Measurements from ENCODE around the gene TSPAN9. TPM values are rescaled to one million over a fixed set of nuclear protein-coding genes. Genes with fewer than 3 reads are reported as not detected.

Gene TSPAN9
- total and polyA plus RNA-seq, 9 of the 15 experiments (the other 6 are each of a cell fraction or from before 2014, with no cell fraction given), result 0.23 to 2.1 (median 0.60) TPM; not detected in 2

DNA sequence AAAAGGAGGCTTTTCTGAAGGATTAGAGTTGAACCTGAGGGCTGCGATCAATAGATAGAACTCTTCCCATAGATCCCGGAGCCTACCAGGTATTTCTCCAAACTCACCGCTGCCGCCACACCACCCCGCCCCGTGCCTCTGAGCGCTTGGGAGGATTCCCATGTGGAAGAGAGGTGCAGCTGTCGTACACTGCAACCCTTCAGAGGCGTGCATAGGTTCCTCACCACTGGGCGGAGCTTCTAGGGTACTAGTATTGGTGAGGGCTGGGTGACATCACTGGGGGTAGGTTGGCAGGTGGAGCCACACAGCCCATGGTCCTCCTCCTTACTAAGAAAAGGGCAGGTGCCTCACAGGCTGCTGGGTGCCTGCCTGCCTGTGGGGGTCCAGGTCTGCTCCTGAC lies 127.0 kb downstream of the TSPAN9 start:
- no peak overlapping the region for H3K9ac ChIP-seq (ENCODE audit: insufficient read depth in 1 of 2, low read depth in 2 of 2, low read length in 2 of 2)
- H3K27me3 ChIP-seq (ENCODE audit: control insufficient read depth in 2 of 2, insufficient read depth in 2 of 2, low read length in 2 of 2), result peaks cover 0 to 12% of the 10 kb centered on the region in 2 experiments; a peak in 1 of 5 replicates
- POLR2A ChIA-PET, result no interaction called here
- H3K4me3 ChIP-seq, result no peak overlapping the region
- no peaks in the 10 kb centered on the region for H3K9me1 ChIP-seq (ENCODE audit: control insufficient read depth, insufficient read depth, low read length)
- TF ChIP-seq PRMT5 (CRISPR knock-in tag; IDR thresholded peaks at IDR 0.05) (no peak), ZBTB17 (CRISPR knock-in tag; IDR thresholded peaks at IDR 0.05) (no peak), GATAD2A (IDR thresholded peaks at IDR 0.05) (no peak), ZNF143 (CRISPR knock-in tag; IDR thresholded peaks at IDR 0.05) (no peak), MAFG (tag; conservative IDR thresholded peaks at IDR 0.05) (no peak), PCBP2 (IDR thresholded peaks at IDR 0.05; ENCODE audit: low read depth, low read length, poor library complexity, severe bottlenecking) (no peak), RBFOX2 (IDR thresholded peaks at IDR 0.05; ENCODE audit: low read depth, low read length) (no peak), GABPB2 (CRISPR knock-in tag; conservative IDR thresholded peaks at IDR 0.05) (no peak), ZNF696 (CRISPR knock-in tag; conservative IDR thresholded peaks at IDR 0.05) (no peak), HDAC2 (IDR thresholded peaks at IDR 0.05) (no peak), ZSCAN29 (IDR thresholded peaks at IDR 0.05) (no peak), ZNF589 (CRISPR knock-in tag; IDR thresholded peaks at IDR 0.05; ENCODE audit: low read depth) (no peak), SMARCC2 (IDR thresholded peaks at IDR 0.05; ENCODE audit: low read depth) (no peak), GATAD2B (IDR thresholded peaks at IDR 0.05; ENCODE audit: borderline replicate concordance) (no peak), ZC3H8 (IDR thresholded peaks at IDR 0.05) (no peak), FOXM1 (IDR thresholded peaks at IDR 0.05; ENCODE audit: low read depth) (no peak), FOXM1 (CRISPR knock-in tag; IDR thresholded peaks at IDR 0.05; ENCODE audit: low read depth) (no peak)
- TF ChIP-seq, protein P1, sequence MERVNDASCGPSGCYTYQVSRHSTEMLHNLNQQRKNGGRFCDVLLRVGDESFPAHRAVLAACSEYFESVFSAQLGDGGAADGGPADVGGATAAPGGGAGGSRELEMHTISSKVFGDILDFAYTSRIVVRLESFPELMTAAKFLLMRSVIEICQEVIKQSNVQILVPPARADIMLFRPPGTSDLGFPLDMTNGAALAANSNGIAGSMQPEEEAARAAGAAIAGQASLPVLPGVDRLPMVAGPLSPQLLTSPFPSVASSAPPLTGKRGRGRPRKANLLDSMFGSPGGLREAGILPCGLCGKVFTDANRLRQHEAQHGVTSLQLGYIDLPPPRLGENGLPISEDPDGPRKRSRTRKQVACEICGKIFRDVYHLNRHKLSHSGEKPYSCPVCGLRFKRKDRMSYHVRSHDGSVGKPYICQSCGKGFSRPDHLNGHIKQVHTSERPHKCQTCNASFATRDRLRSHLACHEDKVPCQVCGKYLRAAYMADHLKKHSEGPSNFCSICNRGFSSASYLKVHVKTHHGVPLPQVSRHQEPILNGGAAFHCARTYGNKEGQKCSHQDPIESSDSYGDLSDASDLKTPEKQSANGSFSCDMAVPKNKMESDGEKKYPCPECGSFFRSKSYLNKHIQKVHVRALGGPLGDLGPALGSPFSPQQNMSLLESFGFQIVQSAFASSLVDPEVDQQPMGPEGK (CRISPR knock-in tag; IDR thresholded peaks at IDR 0.05; ENCODE audit: borderline replicate concordance), result no peak
- TF ChIP-seq, protein P2, sequence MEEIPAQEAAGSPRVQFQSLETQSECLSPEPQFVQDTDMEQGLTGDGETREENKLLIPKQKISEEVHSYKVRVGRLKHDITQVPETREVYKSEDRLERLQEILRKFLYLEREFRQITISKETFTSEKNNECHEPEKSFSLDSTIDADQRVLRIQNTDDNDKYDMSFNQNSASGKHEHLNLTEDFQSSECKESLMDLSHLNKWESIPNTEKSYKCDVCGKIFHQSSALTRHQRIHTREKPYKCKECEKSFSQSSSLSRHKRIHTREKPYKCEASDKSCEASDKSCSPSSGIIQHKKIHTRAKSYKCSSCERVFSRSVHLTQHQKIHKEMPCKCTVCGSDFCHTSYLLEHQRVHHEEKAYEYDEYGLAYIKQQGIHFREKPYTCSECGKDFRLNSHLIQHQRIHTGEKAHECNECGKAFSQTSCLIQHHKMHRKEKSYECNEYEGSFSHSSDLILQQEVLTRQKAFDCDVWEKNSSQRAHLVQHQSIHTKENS (CRISPR knock-in tag; IDR thresholded peaks at IDR 0.05), result no peak
- intact Hi-C loops (cut with micrococcal nuclease), result loop anchor here (5.0 to 10.0 kb wide), 2 partner anchors 67 to 71 kb away; no protein-coding TSS in a partner anchor
- no peaks in the 10 kb centered on the region for H3K36me3 ChIP-seq (ENCODE audit: control insufficient read depth, insufficient read depth, low read length)
- H3K27ac ChIP-seq (ENCODE audit: extremely low read depth, low read depth, low read length), result no peak overlapping the region
- BruUV-seq (replicated peaks), result no TSS peak
- no peak overlapping the region for H2AFZ ChIP-seq (ENCODE audit: low read depth, low read length)
- no peak for FAIRE-seq
- CTCF ChIA-PET (ENCODE audit: low intra/inter-chr PET ratio), result no interaction called here
- no peak for DNase-seq (ENCODE audit: extremely low read depth in 1 of 4, low spot score in 3 of 4)
- in situ Hi-C loops (cut with MboI), result no loop called here
- peaks cover 0 to 5% of the 10 kb centered on the region in 2 experiments; a peak in 1 of 5 replicates for H3K4me1 ChIP-seq (replicated peaks in 1 of 2; ENCODE audit: control insufficient read depth in 2 of 2, insufficient read depth in 2 of 2, low read length in 2 of 2)
- WGBS (ENCODE audit: insufficient coverage, low coverage, missing lambda C conversion rate), result 0% methylated on average over 10 of the region's 10 CpGs
- H4K20me1 ChIP-seq (replicated peaks; ENCODE audit: control insufficient read depth, insufficient read depth, low read length), result peaks cover 9% of the 10 kb centered on the region
- ATAC-seq, result no peak
- no peak overlapping the region for H3K4me2 ChIP-seq (ENCODE audit: insufficient read depth, low read length)
- no peaks in the 10 kb centered on the region for H3K79me2 ChIP-seq (ENCODE audit: control insufficient read depth, insufficient read depth, low read length)
- no peaks in the 10 kb centered on the region for H3K9me3 ChIP-seq (replicated peaks; ENCODE audit: control insufficient read depth, insufficient read depth, low read depth, low read length)

Data from K562 (cell line).